Limb (tissue), 2 donors: Measurements from ENCODE around the gene RBBP8NL.
"Not testable (repeated sequence)": the region's sequence is repeated elsewhere in the genome, so short reads cannot be mapped to it uniquely, and the experiment has no call there.

Experiments used
- DNase-seq, 2 donors: peaks; one replicate each; pipeline ENCODE4 v3.0.0-alpha.2; 2016; ENCODE audit errors: extremely low spot score in 2 of 2

Gene RBBP8NL

GRCh38 chr20:62445553-62446340 is 18.4 kb upstream of the RBBP8NL start:
- no peak for DNase-seq

- no peak for DNase-seq
Observed at GRCh38 chr20:62444286-62444685, 16.9 kb upstream of the RBBP8NL start.

- DNase-seq: no peak
Observed at GRCh38 chr20:62441987-62442539, 14.7 kb upstream of the RBBP8NL start.

- DNase-seq: no peak
Observed at GRCh38 chr20:62439218-62439617, 11.9 kb upstream of the RBBP8NL start.

- DNase-seq: no peak
Observed at GRCh38 chr20:62437927-62438326, 10.6 kb upstream of the RBBP8NL start.

GRCh38 chr20:62437496-62437895 is 10.2 kb upstream of the RBBP8NL start:
- DNase-seq: no peak

GRCh38 chr20:62436692-62437091 is 9.4 kb upstream of the RBBP8NL start:
- no peak for DNase-seq

GRCh38 chr20:62433658-62434497 is 6.5 kb upstream of the RBBP8NL start:
- no peak for DNase-seq

GRCh38 chr20:62430866-62431447 is 3.6 kb upstream of the RBBP8NL start:
- no peak for DNase-seq

- no peak for DNase-seq
Observed at GRCh38 chr20:62430311-62430853, 3.0 kb upstream of the RBBP8NL start.

GRCh38 chr20:62429455-62430310 is 2.3 kb upstream of the RBBP8NL start:
- no peak for DNase-seq

GRCh38 chr20:62428396-62429295 is 1.3 kb upstream of the RBBP8NL start:
- no peak for DNase-seq

- DNase-seq: no peak
Observed at GRCh38 chr20:62428002-62428372, 648 bp upstream of the RBBP8NL start.

GRCh38 chr20:62426699-62427131 is 624 bp downstream of the RBBP8NL start:
- DNase-seq: no peak

GRCh38 chr20:62426059-62426348 is 1.3 kb downstream of the RBBP8NL start:
- DNase-seq: not testable (repeated sequence)

GRCh38 chr20:62425281-62426058 is 1.9 kb downstream of the RBBP8NL start:
- no peak for DNase-seq

GRCh38 chr20:62424249-62425107 is 2.9 kb downstream of the RBBP8NL start:
- no peak for DNase-seq

- no peak for DNase-seq
Observed at GRCh38 chr20:62423326-62423706, 4.0 kb downstream of the RBBP8NL start.
